ENCODE data around the gene TMEM164. TPM values are rescaled to one million over a fixed set of nuclear protein-coding genes. Genes with fewer than 3 reads are reported as not detected.
A peak's percentile ranks its signal among the peaks of the same experiment; 100 is the strongest.

The TMEM164 gene
- total RNA-seq, 1 donor from 2014 or later, result 84.6 TPM

DNA sequence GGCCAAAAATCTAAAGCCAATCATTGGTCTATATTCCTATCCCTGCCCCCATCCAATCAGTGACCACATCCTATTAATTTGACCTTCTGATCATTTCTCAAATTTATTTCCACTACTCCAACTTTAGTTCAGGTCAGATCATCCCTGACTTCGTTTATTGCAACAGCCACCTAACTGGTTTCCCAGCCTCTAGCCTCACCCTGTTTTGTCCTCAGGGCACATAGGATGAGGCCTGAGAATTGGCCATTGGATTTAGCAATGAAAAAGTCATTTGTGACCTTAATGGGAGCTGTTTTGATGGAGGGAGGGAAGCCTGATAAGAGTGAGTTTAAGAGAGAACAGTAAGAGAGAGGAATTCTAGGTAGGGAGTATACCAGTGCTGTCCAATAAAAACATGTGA lies 160.0 kb downstream of the TMEM164 start:
- Histone ChIP-seq H3K27ac (no peak overlapping the region), H3K4me3 (no peak overlapping the region), H3K36me3 (no peaks in the 10 kb centered on the region), H3K4me1 (no peaks in the 10 kb centered on the region), H3K9me3 (no peaks in the 10 kb centered on the region), H3K27me3 (no peaks in the 10 kb centered on the region)
- DNase-seq (no peak), ATAC-seq (no peak)
- TF ChIP-seq, protein P1, sequence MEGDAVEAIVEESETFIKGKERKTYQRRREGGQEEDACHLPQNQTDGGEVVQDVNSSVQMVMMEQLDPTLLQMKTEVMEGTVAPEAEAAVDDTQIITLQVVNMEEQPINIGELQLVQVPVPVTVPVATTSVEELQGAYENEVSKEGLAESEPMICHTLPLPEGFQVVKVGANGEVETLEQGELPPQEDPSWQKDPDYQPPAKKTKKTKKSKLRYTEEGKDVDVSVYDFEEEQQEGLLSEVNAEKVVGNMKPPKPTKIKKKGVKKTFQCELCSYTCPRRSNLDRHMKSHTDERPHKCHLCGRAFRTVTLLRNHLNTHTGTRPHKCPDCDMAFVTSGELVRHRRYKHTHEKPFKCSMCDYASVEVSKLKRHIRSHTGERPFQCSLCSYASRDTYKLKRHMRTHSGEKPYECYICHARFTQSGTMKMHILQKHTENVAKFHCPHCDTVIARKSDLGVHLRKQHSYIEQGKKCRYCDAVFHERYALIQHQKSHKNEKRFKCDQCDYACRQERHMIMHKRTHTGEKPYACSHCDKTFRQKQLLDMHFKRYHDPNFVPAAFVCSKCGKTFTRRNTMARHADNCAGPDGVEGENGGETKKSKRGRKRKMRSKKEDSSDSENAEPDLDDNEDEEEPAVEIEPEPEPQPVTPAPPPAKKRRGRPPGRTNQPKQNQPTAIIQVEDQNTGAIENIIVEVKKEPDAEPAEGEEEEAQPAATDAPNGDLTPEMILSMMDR (IDR thresholded peaks at IDR 0.05), result no peak
- intact Hi-C loops (cut with DNase I), result no loop called here

DNA sequence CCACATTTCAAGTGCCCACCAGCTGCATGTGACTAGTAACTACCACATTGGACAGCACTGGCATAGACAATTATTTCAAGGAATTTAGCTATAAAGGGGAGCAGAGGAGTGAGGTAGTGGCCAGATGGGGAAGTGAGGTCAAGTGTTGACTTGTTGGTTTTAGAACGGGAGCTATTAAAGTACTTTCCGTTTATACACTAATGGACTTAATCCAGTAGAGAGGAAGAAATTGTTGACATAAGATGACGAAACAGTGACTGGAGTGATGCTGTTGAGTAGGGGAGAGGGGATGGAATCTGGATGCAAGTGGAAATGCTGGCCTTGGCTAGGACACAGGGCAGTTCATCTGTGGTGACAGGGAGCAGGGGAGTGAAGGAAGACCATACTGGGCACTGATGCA lies 160.6 kb downstream of the TMEM164 start:
- Histone ChIP-seq H3K4me3 (no peak overlapping the region), H3K36me3 (no peaks in the 10 kb centered on the region), H3K27me3 (no peaks in the 10 kb centered on the region), H3K4me1 (no peaks in the 10 kb centered on the region), H3K27ac (no peak overlapping the region), H3K9me3 (no peaks in the 10 kb centered on the region)
- TF ChIP-seq, protein P1 (IDR thresholded peaks at IDR 0.05), result no peak
- DNase-seq, result no peak
- intact Hi-C loops (cut with DNase I), result no loop called here
- peak; percentile 48 for ATAC-seq

DNA sequence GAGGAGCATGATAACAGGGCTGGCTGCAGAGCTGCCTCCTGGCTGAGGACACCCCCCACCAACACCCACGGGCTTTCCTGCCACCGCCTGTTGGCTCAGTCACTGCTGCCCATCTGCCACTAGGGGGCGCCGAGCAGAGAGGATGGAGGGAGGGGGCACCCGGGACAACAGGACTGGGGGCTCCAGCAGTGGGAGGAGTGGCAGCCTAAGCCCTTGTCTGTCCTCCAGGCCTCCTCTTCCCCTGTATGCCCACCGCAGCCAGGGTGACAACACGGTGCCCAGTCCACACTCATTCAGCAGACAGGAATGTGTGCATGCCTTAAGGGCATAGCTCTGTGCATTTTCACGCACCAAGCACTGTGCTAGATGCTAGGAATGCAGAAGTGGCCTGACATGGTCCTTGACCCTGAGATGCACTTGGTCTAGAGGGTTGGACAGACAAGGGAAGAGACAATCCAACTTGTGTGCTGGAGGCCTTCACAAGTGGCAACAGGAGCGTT lies 165.1 kb downstream of the TMEM164 start:
- DNase-seq, result peak; percentile 64
- H3K4me1 ChIP-seq, result no peaks in the 10 kb centered on the region
- TF ChIP-seq, protein P1 (IDR thresholded peaks at IDR 0.05), result peak; percentile 53
- H3K4me3 ChIP-seq, result no peak overlapping the region
- ATAC-seq, result peak; percentile 67
- H3K9me3 ChIP-seq, result no peaks in the 10 kb centered on the region
- intact Hi-C loops (cut with DNase I), result no loop called here
- H3K27me3 ChIP-seq, result no peaks in the 10 kb centered on the region
- H3K36me3 ChIP-seq, result no peaks in the 10 kb centered on the region
- H3K27ac ChIP-seq, result no peak overlapping the region

DNA sequence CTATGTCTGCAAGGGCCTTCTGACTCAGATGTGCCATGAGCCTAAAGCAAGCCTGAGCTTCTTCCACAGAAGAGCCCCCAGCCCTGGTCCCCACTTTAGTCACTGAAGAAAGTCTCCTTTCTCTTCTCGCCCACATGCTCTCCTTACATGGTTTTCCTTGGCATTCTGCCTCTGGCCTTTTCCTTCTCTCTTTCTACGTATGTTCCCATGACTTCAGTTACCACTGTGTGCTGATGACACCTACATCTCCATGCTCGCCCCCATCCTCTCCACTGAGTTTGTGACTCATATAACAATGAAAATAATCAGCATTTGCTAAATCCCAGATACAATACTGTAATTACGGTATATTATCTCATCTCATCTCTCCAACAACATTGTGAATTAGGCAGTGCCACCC lies 165.7 kb downstream of the TMEM164 start:
- Histone ChIP-seq H3K4me3 (no peak overlapping the region), H3K36me3 (no peaks in the 10 kb centered on the region), H3K9me3 (no peaks in the 10 kb centered on the region), H3K4me1 (no peaks in the 10 kb centered on the region), H3K27ac (no peak overlapping the region), H3K27me3 (no peaks in the 10 kb centered on the region)
- DNase-seq (no peak), ATAC-seq (no peak)
- intact Hi-C loops (cut with DNase I), result no loop called here
- TF ChIP-seq, protein P1 (IDR thresholded peaks at IDR 0.05), result no peak

DNA sequence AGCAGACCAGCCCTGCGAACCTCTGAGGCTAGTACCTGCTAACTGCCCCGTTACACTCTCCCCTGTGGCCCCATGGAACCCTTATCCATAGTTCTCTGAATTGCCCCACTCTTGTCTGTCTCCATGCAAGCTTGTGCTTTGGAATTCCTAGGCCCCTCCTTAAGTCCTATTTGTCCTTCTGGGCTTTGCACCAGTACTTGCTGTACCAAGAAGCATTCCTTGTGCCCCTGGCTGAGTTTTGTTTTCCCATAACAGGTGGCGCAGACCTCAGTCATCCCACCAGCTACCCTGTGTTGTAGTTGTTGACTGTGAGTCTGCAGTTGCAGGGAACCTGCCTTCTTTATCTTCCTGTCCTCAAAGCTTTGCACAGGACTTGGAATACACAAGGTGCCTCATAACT lies 167.1 kb downstream of the TMEM164 start:
- H3K9me3 ChIP-seq, result no peaks in the 10 kb centered on the region
- no peak overlapping the region for H3K4me3 ChIP-seq
- intact Hi-C loops (cut with DNase I), result no loop called here
- TF ChIP-seq, protein P1 (IDR thresholded peaks at IDR 0.05), result no peak
- DNase-seq, result no peak
- no peaks in the 10 kb centered on the region for H3K27me3 ChIP-seq
- H3K27ac ChIP-seq, result no peak overlapping the region
- H3K36me3 ChIP-seq, result no peaks in the 10 kb centered on the region
- ATAC-seq, result no peak
- no peaks in the 10 kb centered on the region for H3K4me1 ChIP-seq

DNA sequence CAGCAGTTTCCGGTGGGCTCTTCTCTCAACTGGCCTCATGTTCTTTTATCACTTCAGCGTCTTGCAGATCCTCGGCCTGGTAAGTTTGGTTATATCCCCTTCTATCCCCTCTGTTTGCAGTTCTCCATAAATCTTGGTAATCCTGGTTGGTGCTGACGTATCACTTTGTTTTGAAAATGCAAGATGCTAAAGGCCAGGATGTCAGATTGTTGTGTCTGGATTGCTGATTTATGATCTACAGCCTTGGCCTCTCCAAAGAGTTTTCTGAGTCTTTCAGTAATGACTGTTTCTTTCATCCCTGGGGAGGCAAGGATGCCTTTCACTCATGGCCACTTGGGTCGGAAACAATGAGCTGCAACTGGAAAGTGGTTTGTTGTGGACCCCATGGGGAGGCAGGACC lies 168.5 kb downstream of the TMEM164 start:
- Histone ChIP-seq H3K9me3 (no peaks in the 10 kb centered on the region), H3K36me3 (no peaks in the 10 kb centered on the region), H3K4me1 (no peaks in the 10 kb centered on the region), H3K27me3 (no peaks in the 10 kb centered on the region), H3K27ac (no peak overlapping the region), H3K4me3 (no peak overlapping the region)
- ATAC-seq (no peak), DNase-seq (no peak)
- TF ChIP-seq, protein P1 (IDR thresholded peaks at IDR 0.05), result no peak
- intact Hi-C loops (cut with DNase I), result no loop called here
